Body of pancreas (tissue), 4 donors: ENCODE measurements around the gene SLC9A9. TPM values are rescaled to one million over a fixed set of nuclear protein-coding genes. Genes with fewer than 3 reads are reported as not detected.

Experiments
- ATAC-seq: fragments of 150-250 bp; one replicate; pipeline ENCODE4 v1.9.1; 2016
- DNase-seq, 4 donors: peaks; one replicate each; pipeline ENCODE4 v3.0.0-alpha.2; 2019
- H3K27ac ChIP-seq, 4 donors: fragments of 200-600 bp; sonication (generic); 1 replicate in 3 of 4; 2 replicates in 1 of 4; pipeline versions ENCODE4 v1.5.1 to v1.6.1; 2016 to 2019; ENCODE audit warnings: mild to moderate bottlenecking in 1 of 4, mixed read lengths in 1 of 4, moderate library complexity in 1 of 4
- H3K27me3 ChIP-seq, 2 donors: fragments of 200-600 bp; sonication (generic); one replicate each; pipeline ENCODE4 v1.6.0; 2016; ENCODE audit warnings: mild to moderate bottlenecking in 1 of 2
- H3K36me3 ChIP-seq, 2 donors: fragments of 200-600 bp; sonication (generic); replicated peaks in 1 of 2; 2 replicates each; pipeline ENCODE4 v1.5.1; 2016; ENCODE audit warnings: low read depth in 2 of 2; ENCODE audit not compliant: insufficient read depth in 1 of 2
- H3K4me1 ChIP-seq: fragments of 200-600 bp; sonication (generic); one replicate; pipeline ENCODE4 v1.6.0; 2016
- H3K4me3 ChIP-seq, 2 donors: fragments of 200-600 bp; sonication (generic); 1 replicate in 1 of 2; 2 replicates in 1 of 2; pipeline ENCODE4 v1.5.1; 2016 to 2019
- H3K9me3 ChIP-seq, 3 donors: fragments of 200-600 bp; sonication (generic); 1 replicate in 2 of 3; 2 replicates in 1 of 3; pipeline ENCODE4 v1.5.1; 2016
- CTCF ChIP-seq, 7 experiments: fragments of 450-650 bp in 4 of 7; fragments of 200-600 bp in 3 of 7; sonication (generic) in 3 of 7; IDR thresholded peaks; one replicate each; pipeline ENCODE4 v1.5.1; 2016 to 2019; ENCODE audit warnings: antibody characterized with exemption in 7 of 7
- POLR2A ChIP-seq, 3 donors: fragments of 450-650 bp; IDR thresholded peaks; one replicate each; pipeline ENCODE4 v1.6.1; 2016; ENCODE audit warnings: antibody characterized with exemption in 3 of 3, mild to moderate bottlenecking in 2 of 3
- WGBS, 2 donors: methylation state at CpG; one replicate each; pipeline ENCODE4 v1.1.5; 2017; 5-methylcytosine and 5-hydroxymethylcytosine counted together
- intact Hi-C: fragments of 100-400 bp; cut with DNase I; formaldehyde crosslinking; loops from one replicate; pipeline ENCODE4 v1.15.1; 2023
- total RNA-seq, 2 donors: library from RNA; depleted of rRNA; stranded (reverse); fragments of >200 nt; gene quantifications; one replicate each; pipeline ENCODE4 v1.1.0, GENCODE V29; 2016

Gene SLC9A9
- total RNA-seq, 2 donors from 2014 or later = 1.6 to 2.3 TPM

- 40 to 47% methylated on average over 10 of the region's 10 CpGs for WGBS, 2 donors
- no peaks in the 10 kb centered on the region for H3K9me3 ChIP-seq
- H3K27ac ChIP-seq = no peak overlapping the region
- TF ChIP-seq POLR2A (IDR thresholded peaks at IDR 0.05) = no peak
- TF ChIP-seq CTCF (IDR thresholded peaks at IDR 0.05) = no peak
- no peaks in the 10 kb centered on the region for H3K27me3 ChIP-seq
- peak in 3 of 4 donors; percentile 20 to 30 (median 22) for DNase-seq
- ATAC-seq = no peak
- no peaks in the 10 kb centered on the region for H3K4me1 ChIP-seq
- intact Hi-C loops = no loop called here
- H3K36me3 ChIP-seq = no peaks in the 10 kb centered on the region
- no peak overlapping the region for H3K4me3 ChIP-seq
These were observed 621.5 kb downstream of the SLC9A9 start for GRCh38 chr3:143226678-143227291.

DNA sequence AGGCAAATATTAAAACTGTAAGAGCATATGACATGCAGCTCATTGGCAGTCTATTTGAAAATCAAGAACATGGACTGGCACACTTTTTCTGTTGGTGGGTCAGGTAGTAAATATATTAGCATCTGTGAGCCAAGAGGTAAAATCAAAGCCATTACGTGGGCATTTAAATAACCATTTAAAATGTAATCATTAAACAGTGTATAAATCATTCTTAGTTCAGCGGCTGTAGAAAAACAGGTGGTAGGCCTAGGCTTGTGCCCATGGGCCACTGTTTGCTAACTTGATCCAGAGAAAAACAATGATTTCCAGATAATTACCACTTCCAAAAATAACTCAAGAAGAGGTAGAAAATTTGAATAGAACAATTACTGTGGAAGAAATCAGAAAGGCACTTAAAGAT lies 623.6 kb downstream of the SLC9A9 start:
- no peak for ATAC-seq
- intact Hi-C loops = no loop called here
- WGBS, 2 donors = 50 to 58% methylated on average over 2 of the region's 2 CpGs
- Histone ChIP-seq H3K4me3 (no peak overlapping the region), H3K4me1 (no peaks in the 10 kb centered on the region), H3K27ac (no peak overlapping the region), H3K9me3 (no peaks in the 10 kb centered on the region), H3K36me3 (no peaks in the 10 kb centered on the region), H3K27me3 (no peaks in the 10 kb centered on the region)
- TF ChIP-seq CTCF (IDR thresholded peaks at IDR 0.05) = no peak
- TF ChIP-seq POLR2A (IDR thresholded peaks at IDR 0.05) = no peak
- no peak for DNase-seq

DNA sequence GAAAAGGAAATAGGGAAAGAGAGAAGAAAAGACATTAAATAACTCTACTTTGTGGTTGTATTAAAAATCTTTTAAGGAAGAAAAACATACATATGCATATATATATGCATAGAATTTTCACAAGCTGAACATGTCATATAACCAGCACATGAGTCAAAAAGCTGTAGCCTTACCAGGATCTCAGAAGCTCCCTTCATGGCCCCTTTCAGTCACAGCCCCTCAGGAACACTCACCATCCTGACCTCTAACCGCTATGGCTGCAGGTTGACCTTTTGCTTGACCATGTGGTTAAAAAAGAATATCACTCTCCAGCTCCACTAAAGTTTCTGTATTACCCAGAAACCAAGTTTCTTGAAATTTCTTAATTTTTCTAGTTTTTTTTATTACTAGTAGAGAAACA lies 625.3 kb downstream of the SLC9A9 start:
- 85 to 88% methylated on average over 1 of the region's 1 CpG for WGBS, 2 donors
- Histone ChIP-seq H3K4me1 (no peaks in the 10 kb centered on the region), H3K36me3 (no peaks in the 10 kb centered on the region), H3K27me3 (no peaks in the 10 kb centered on the region), H3K9me3 (no peaks in the 10 kb centered on the region), H3K4me3 (no peak overlapping the region), H3K27ac (no peak overlapping the region)
- ATAC-seq (no peak), DNase-seq (no peak)
- TF ChIP-seq POLR2A (IDR thresholded peaks at IDR 0.05) (no peak), CTCF (IDR thresholded peaks at IDR 0.05) (no peak)
- intact Hi-C loops = no loop called here

- Histone ChIP-seq H3K36me3 (no peaks in the 10 kb centered on the region), H3K9me3 (no peaks in the 10 kb centered on the region), H3K27ac (no peak overlapping the region), H3K4me3 (no peak overlapping the region), H3K4me1 (no peaks in the 10 kb centered on the region), H3K27me3 (no peaks in the 10 kb centered on the region)
- DNase-seq (no peak), ATAC-seq (no peak)
- intact Hi-C loops = no loop called here
- 55 to 61% methylated on average over 3 of the region's 3 CpGs for WGBS, 2 donors
- TF ChIP-seq POLR2A (IDR thresholded peaks at IDR 0.05) (no peak), CTCF (IDR thresholded peaks at IDR 0.05) (no peak)
These were observed 625.8 kb downstream of the SLC9A9 start for GRCh38 chr3:143222505-143222904.

DNA sequence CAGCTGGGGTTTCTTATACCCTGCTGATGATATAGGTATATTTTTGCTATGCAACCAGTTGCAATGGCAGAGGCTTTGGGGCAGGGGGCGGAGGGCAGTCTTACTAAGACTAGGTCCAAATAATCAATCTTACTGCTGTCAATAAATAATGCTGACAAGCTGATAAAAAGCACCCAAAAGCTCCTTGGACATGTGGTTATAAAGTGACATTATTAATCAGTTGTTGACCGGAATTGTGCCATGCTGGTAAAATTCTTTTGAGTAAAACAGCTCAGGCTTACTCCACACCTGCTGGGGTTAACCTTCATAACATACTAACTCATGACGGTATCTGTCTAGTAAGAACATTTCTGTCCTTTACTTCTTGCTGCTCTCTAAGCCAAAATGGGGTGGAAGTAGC lies 626.8 kb downstream of the SLC9A9 start:
- intact Hi-C loops = no loop called here
- no peak overlapping the region for H3K27ac ChIP-seq
- no peaks in the 10 kb centered on the region for H3K4me1 ChIP-seq
- TF ChIP-seq POLR2A (IDR thresholded peaks at IDR 0.05) = no peak
- TF ChIP-seq CTCF (IDR thresholded peaks at IDR 0.05) = no peak
- 33 to 45% methylated on average over 3 of the region's 3 CpGs for WGBS, 2 donors
- no peaks in the 10 kb centered on the region for H3K36me3 ChIP-seq
- no peak for DNase-seq
- H3K4me3 ChIP-seq = no peak overlapping the region
- H3K9me3 ChIP-seq = no peaks in the 10 kb centered on the region
- H3K27me3 ChIP-seq = no peaks in the 10 kb centered on the region
- ATAC-seq = no peak
